Measurements from ENCODE around the gene LIN7A.

DNA sequence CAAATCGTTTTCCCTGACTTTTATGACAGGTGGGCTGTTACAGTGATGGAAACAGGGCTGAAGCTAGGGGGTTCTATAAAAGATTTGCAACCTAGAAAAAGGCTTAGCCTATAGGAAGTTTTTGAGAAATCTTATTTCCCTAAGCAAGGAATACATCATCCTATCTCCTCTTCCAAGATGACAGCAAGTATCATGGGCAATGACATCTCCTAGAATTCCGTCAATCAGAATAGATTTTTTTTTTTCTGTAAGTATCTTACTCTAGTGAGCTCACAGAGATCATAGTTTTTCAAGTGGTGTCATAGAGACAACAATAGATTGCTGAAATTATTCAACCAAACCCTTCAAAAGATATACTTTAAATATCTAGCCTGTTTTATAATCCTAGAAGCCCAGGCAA lies 112.2 kb downstream of the LIN7A start:
- TF ChIP-seq, protein P1, sequence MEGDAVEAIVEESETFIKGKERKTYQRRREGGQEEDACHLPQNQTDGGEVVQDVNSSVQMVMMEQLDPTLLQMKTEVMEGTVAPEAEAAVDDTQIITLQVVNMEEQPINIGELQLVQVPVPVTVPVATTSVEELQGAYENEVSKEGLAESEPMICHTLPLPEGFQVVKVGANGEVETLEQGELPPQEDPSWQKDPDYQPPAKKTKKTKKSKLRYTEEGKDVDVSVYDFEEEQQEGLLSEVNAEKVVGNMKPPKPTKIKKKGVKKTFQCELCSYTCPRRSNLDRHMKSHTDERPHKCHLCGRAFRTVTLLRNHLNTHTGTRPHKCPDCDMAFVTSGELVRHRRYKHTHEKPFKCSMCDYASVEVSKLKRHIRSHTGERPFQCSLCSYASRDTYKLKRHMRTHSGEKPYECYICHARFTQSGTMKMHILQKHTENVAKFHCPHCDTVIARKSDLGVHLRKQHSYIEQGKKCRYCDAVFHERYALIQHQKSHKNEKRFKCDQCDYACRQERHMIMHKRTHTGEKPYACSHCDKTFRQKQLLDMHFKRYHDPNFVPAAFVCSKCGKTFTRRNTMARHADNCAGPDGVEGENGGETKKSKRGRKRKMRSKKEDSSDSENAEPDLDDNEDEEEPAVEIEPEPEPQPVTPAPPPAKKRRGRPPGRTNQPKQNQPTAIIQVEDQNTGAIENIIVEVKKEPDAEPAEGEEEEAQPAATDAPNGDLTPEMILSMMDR (IDR thresholded peaks at IDR 0.05; ENCODE audit: low read length) = no peak
- no peak for TF ChIP-seq EZH2 (IDR thresholded peaks at IDR 0.05; ENCODE audit: borderline replicate concordance, low read length)

All from OCI-LY1 (cell line).